Measurements from ENCODE around the gene RBMXL2. TPM values are rescaled to one million over a fixed set of nuclear protein-coding genes. Genes with fewer than 3 reads are reported as not detected.

The RBMXL2 gene
- total RNA-seq = 0.40 TPM in 1 of 2 replicates, not detected in the other

GRCh38 chr11:7088921-7089320 lies at the start of gene RBMXL2:
TSS of gene RBMXL2 (plus strand) at chr11:7088998. CDS start at chr11:7089121, 123 bp downstream.

Other genes starting within 250 kb of the RBMXL2 start
- gene OR10A5, start 243.3 kb upstream of the RBMXL2 start, total RNA-seq = not detected in 2 replicates
- not detected in 2 replicates for gene OR10A2, start 225.9 kb upstream of the RBMXL2 start, total RNA-seq
- gene OR10A4, start 212.4 kb upstream of the RBMXL2 start, total RNA-seq = not detected in 2 replicates
- 0.66 and 0.86 TPM in 2 replicates for gene OR2D2, start 196.5 kb upstream of the RBMXL2 start, total RNA-seq
- gene OR2D3, start 168.0 kb upstream of the RBMXL2 start, total RNA-seq = not detected in 2 replicates
- 5.9 and 6.0 TPM in 2 replicates for gene ZNF215, start 162.6 kb upstream of the RBMXL2 start, total RNA-seq
- 1.9 and 2.0 TPM in 2 replicates for gene ZNF214, start 68.7 kb upstream of the RBMXL2 start, total RNA-seq
- 0.07 and 0.53 TPM in 2 replicates for gene NLRP14, start 68.5 kb upstream of the RBMXL2 start, total RNA-seq
- gene SYT9, start 162.9 kb downstream of the RBMXL2 start, total RNA-seq = 0.22 and 0.27 TPM in 2 replicates